SU-DHL-6 (cell line): Measurements from ENCODE around the gene LPIN3.

ENCODE experiments used
- H2AFZ ChIP-seq: fragments of 200-600 bp; sonication (generic); 2 replicates; pipeline ENCODE4 v1.6.1; 2014; ENCODE audit warnings: low read depth, mild to moderate bottlenecking, moderate library complexity, mixed read lengths, antibody characterized with exemption, low read length; ENCODE audit not compliant: severe bottlenecking
- H3F3A ChIP-seq: fragments of 200-600 bp; shearing (Covaris generic); 2 replicates; pipeline ENCODE4 v1.6.0; 2016; ENCODE audit warnings: antibody characterized with exemption, mild to moderate bottlenecking; ENCODE audit not compliant: insufficient read depth
- H3K27ac ChIP-seq: fragments of 200-600 bp; sonication (generic); 2 replicates; pipeline ENCODE4 v1.5.1; 2016; ENCODE audit warnings: low read depth, mild to moderate bottlenecking, low read length, moderate library complexity, mixed read lengths
- H3K27me3 ChIP-seq: fragments of 200-600 bp; sonication (generic), shearing (Covaris generic); 2 replicates; pipeline ENCODE4 v1.6.0; 2014; ENCODE audit warnings: mild to moderate bottlenecking, low read length
- H3K36me3 ChIP-seq: fragments of 200-600 bp; sonication (generic); 2 replicates; pipeline ENCODE4 v1.6.1; 2014; ENCODE audit warnings: mild to moderate bottlenecking, low read length, mixed read lengths
- H3K4me2 ChIP-seq: fragments of 300-600, 200-600 bp; shearing (Covaris generic), sonication (generic); 2 replicates; pipeline ENCODE4 v1.6.0; 2014; ENCODE audit warnings: low read length, low read depth, mild to moderate bottlenecking; ENCODE audit not compliant: poor library complexity, severe bottlenecking
- H3K4me3 ChIP-seq: fragments of 200-600 bp; sonication (generic); 2 replicates; pipeline ENCODE4 v1.5.1; 2014; ENCODE audit warnings: antibody characterized with exemption, low read length, mild to moderate bottlenecking, mixed read lengths; ENCODE audit not compliant: insufficient read depth, poor library complexity, severe bottlenecking
- H3K79me2 ChIP-seq: fragments of 200-600 bp; sonication (generic); 2 replicates; pipeline ENCODE4 v1.6.1; 2014; ENCODE audit warnings: mild to moderate bottlenecking, low read length, moderate library complexity; ENCODE audit not compliant: insufficient read depth
- H3K9ac ChIP-seq: fragments of 200-600 bp; sonication (generic); 2 replicates; pipeline ENCODE4 v1.7.0; 2014; ENCODE audit warnings: mild to moderate bottlenecking, low read length
- H3K9me2 ChIP-seq: fragments of 200-600 bp; sonication (generic); replicated peaks from 2 replicates; pipeline ENCODE4 v1.6.1; 2014; ENCODE audit warnings: low read length; ENCODE audit not compliant: insufficient read depth
- H3K9me3 ChIP-seq: fragments of 200-600 bp; sonication (generic); 2 replicates; pipeline ENCODE4 v1.6.1; 2014; ENCODE audit warnings: low read length, mixed read lengths; ENCODE audit not compliant: insufficient read depth
- H4K20me1 ChIP-seq: fragments of 200-600 bp; sonication (generic); 2 replicates; pipeline ENCODE4 v1.6.1; 2014; ENCODE audit warnings: low read depth, mild to moderate bottlenecking, antibody characterized with exemption, low read length, moderate library complexity, mixed read lengths
- EZH2phosphoT487 ChIP-seq: fragments of 200-600 bp; sonication (generic), shearing (Covaris generic); conservative IDR thresholded peaks from 2 replicates; pipeline ENCODE4 v1.6.1; 2018; ENCODE audit warnings: mild to moderate bottlenecking, antibody characterized with exemption, low read length, moderate library complexity, mixed read lengths
- TF ChIP-seq, protein P1 (sequence below): fragments of 200-600 bp; sonication (generic); IDR thresholded peaks from one replicate; pipeline ENCODE4 v1.5.1; 2017; ENCODE audit warnings: antibody characterized with exemption, mild to moderate bottlenecking, low read length, moderate library complexity; ENCODE audit not compliant: insufficient read depth, poor library complexity, severe bottlenecking

Gene LPIN3

GRCh38 chr20:41406896-41407444 lies 66.3 kb downstream of the LPIN3 start:
- Histone ChIP-seq H3F3A (no peaks in the 10 kb centered on the region), H3K4me3 (no peak overlapping the region), H4K20me1 (no peaks in the 10 kb centered on the region), H3K27ac (no peak overlapping the region), H3K9me2 (no peaks in the 10 kb centered on the region), H3K27me3 (no peaks in the 10 kb centered on the region), H3K9me3 (no peaks in the 10 kb centered on the region), H3K79me2 (no peaks in the 10 kb centered on the region), H2AFZ (no peak overlapping the region), H3K9ac (no peak overlapping the region), H3K36me3 (no peaks in the 10 kb centered on the region), H3K4me2 (no peak overlapping the region)
- TF ChIP-seq, protein P1, sequence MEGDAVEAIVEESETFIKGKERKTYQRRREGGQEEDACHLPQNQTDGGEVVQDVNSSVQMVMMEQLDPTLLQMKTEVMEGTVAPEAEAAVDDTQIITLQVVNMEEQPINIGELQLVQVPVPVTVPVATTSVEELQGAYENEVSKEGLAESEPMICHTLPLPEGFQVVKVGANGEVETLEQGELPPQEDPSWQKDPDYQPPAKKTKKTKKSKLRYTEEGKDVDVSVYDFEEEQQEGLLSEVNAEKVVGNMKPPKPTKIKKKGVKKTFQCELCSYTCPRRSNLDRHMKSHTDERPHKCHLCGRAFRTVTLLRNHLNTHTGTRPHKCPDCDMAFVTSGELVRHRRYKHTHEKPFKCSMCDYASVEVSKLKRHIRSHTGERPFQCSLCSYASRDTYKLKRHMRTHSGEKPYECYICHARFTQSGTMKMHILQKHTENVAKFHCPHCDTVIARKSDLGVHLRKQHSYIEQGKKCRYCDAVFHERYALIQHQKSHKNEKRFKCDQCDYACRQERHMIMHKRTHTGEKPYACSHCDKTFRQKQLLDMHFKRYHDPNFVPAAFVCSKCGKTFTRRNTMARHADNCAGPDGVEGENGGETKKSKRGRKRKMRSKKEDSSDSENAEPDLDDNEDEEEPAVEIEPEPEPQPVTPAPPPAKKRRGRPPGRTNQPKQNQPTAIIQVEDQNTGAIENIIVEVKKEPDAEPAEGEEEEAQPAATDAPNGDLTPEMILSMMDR, result no peak
- no peak for TF ChIP-seq EZH2phosphoT487

DNA sequence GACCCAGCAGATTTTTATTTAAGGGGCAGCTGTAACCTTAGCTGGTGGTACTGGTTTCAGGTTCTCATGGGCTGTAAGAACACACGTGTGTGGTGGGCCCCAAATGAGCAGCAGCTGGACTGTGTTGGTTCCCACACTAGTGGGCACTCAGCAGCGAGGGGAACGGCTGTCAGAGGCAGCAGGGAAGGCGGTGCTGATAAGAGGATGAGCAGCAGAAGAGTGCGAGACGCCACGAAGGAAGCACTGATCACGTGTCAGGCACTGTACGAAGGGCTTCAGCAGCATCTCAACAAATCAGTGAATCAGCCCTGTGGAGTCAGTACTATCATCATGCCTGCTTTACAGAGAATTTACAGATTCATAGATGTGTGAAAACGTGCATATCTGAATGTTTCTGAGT lies 67.0 kb downstream of the LPIN3 start:
- Histone ChIP-seq H2AFZ (no peak overlapping the region), H3K9me2 (no peaks in the 10 kb centered on the region), H3K36me3 (no peaks in the 10 kb centered on the region), H3F3A (no peaks in the 10 kb centered on the region), H3K27ac (no peak overlapping the region), H3K79me2 (no peaks in the 10 kb centered on the region), H3K9me3 (no peaks in the 10 kb centered on the region), H3K27me3 (no peaks in the 10 kb centered on the region), H3K9ac (no peak overlapping the region), H3K4me2 (no peak overlapping the region), H3K4me3 (no peak overlapping the region), H4K20me1 (no peaks in the 10 kb centered on the region)
- TF ChIP-seq, protein P1, result no peak
- no peak for TF ChIP-seq EZH2phosphoT487

GRCh38 chr20:41408156-41408794 lies 67.7 kb downstream of the LPIN3 start:
- TF ChIP-seq EZH2phosphoT487, result no peak
- TF ChIP-seq, protein P1, result no peak
- H3K4me3 ChIP-seq, result no peak overlapping the region
- H4K20me1 ChIP-seq, result no peaks in the 10 kb centered on the region
- no peak overlapping the region for H3K4me2 ChIP-seq
- no peak overlapping the region for H3K27ac ChIP-seq
- H3K9me3 ChIP-seq, result no peaks in the 10 kb centered on the region
- H3K27me3 ChIP-seq, result no peaks in the 10 kb centered on the region
- H3F3A ChIP-seq, result no peaks in the 10 kb centered on the region
- H3K9me2 ChIP-seq, result no peaks in the 10 kb centered on the region
- H3K79me2 ChIP-seq, result no peaks in the 10 kb centered on the region
- H3K36me3 ChIP-seq, result no peaks in the 10 kb centered on the region
- no peak overlapping the region for H2AFZ ChIP-seq
- H3K9ac ChIP-seq, result no peak overlapping the region
